GM18502 (cell line): ENCODE results near the gene RICTOR.
A peak's percentile ranks its signal among the peaks of the same experiment; 100 is the strongest.
"Not testable (repeated sequence)": the region's sequence is repeated elsewhere in the genome, so short reads cannot be mapped to it uniquely, and the experiment has no call there.

Source experiments
- ATAC-seq: cut with Tn5 transposase; IDR thresholded peaks from one replicate; pipeline ENCODE4 v1.9.1; 2021; ENCODE audit warnings: mild to moderate bottlenecking; ENCODE audit not compliant: unreplicated experiment, poor library complexity

RICTOR gene

DNA sequence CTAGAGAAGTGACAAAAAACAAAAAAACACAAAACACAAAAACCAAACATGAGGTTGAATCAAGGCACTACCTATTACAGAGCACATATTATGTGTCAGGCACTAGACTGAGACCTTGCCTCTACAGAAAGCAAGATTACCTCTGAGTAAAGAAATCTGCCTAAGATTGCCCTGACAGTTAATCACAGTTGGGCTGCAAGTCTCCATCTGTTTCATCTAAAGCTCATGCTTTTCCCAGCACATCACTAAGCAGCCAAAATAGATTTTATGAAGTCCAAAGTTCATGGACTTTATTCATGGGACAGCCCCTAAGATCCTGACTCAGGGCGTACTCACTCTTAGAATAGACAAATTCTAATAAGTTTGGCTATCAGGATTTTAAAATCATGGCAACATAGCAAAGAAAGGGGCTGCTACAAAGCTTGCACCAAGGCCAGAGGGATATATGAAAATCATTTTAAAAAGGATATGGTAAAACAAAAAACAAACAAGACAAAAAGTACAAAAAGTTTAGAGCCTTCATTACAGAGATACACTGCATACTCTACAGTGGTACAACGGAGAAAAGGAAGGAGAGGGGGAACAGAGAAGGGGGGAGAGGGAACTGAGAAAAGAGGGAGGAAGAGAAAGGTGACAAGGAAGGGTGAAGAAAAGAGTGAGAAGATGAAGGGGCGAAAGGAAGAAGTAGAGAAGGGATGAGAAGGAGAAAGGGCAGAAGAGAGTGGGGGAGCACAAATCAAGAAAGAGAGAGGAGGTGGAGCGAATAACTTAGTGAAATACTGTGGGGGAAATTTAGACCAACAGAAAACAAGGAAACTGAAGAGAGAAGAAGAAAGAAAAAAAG lies 58.2 kb downstream of the RICTOR start:
- no peak for ATAC-seq

DNA sequence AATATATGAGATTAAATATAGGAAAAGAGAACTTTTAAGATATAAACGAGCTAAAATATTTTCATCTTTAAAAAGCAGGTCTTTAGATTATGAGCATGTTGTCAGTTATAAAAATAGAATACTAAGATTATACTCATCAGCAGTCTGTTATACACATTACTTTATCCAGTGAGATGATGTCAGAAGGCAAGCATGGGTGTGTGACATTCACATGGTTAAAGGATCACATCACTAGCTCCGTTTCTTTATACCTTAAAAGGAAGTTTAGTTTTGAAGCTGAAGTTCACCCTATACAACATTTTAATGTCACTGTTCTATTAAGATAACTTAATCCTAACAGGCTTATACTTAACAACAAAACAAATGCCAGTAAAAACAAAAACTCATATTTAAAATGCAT lies 59.6 kb downstream of the RICTOR start:
- ATAC-seq = no peak

- ATAC-seq = no peak
Measured at GRCh38 chr5:39013938-39014337, 60.3 kb downstream of the RICTOR start.

DNA sequence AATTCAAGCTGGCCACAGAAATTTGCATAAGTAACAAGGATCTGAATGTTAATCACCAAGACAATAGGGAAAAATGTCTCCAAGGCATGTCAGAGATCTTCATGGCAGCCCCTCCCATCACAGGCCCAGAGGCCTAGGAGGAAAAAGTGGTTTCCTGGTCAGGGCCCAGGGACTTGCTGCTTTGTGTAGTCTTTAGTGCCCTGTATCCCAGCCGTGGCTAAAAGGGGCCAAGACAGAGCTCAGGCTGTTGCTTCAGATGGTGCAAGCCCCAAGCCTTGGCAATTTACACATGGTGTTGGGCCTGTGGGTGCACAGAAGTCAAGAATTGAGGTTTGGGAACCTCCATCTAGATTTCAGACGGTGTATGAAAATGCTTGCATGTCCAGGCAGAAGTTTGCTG lies 63.2 kb downstream of the RICTOR start:
- ATAC-seq = not testable (repeated sequence)

- no peak for ATAC-seq
Measured at GRCh38 chr5:39009981-39010380, 64.2 kb downstream of the RICTOR start.

- ATAC-seq = no peak
Measured at GRCh38 chr5:39009280-39009679, 64.9 kb downstream of the RICTOR start.

- ATAC-seq = no peak
Measured at GRCh38 chr5:39006650-39007049, 67.5 kb downstream of the RICTOR start.

DNA sequence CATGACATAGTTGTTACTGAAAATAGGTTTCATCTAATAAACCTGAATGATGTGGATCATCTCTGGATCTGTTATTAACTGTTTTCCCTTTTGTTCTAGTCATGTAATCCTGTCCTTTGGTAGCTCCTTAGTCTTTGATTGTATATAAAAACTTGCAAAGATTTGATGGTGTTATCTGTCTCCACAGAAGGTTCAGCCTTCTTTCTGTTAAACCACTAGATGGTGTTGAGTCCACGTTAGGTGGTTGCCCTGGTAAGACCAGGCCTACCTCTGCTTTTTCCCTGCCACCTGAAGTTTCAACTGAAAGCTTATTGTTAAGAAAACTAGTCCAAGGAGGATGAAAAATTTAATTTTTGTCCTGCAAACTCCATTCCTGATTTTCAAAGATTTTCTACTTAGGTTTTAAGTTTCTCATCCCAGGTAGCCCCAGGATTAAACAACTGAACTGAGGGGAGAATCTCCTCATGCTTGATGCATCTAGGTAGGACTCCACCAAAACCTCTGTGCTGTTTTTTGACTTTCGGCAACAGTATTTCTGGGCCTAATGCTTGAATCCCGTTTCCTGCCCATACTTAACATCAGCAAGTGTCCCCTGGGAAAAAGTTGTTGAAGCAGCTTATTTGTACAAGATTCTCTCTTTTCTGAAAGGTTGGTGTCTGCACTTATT lies 68.5 kb downstream of the RICTOR start:
- peak; percentile 55 for ATAC-seq

- ATAC-seq = no peak
Measured at GRCh38 chr5:39001683-39002082, 72.5 kb downstream of the RICTOR start.

GRCh38 chr5:38999037-38999436 lies 75.2 kb downstream of the RICTOR start:
- ATAC-seq = no peak

DNA sequence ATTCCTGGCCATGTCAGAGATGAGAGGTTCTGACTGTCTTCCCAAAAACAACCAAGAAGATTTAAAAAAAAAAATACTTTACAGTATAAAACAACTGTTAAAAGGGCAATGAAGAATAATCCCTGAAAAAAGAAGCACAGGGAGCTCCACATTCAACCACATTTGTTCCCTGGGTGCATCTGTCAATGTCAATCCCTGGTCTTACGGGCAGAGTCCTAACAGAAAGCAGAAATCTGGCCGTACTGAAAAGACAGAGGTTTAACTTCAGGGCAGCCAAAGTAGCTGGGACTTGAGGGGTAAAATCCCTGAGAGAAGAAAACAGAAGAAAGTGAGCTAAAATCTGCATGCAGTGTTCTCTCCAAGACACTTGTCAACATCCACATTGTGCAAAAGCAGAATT lies 76.6 kb downstream of the RICTOR start:
- ATAC-seq = no peak

- no peak for ATAC-seq
Measured at GRCh38 chr5:38996123-38996522, 78.1 kb downstream of the RICTOR start.

- ATAC-seq = no peak
Measured at GRCh38 chr5:38994324-38994927, 79.8 kb downstream of the RICTOR start.

GRCh38 chr5:38989974-38990719 lies 84.1 kb downstream of the RICTOR start:
- not testable (repeated sequence) for ATAC-seq

- ATAC-seq = no peak
Measured at GRCh38 chr5:38985909-38986452, 88.2 kb downstream of the RICTOR start.

GRCh38 chr5:38979535-38979934 lies 94.7 kb downstream of the RICTOR start:
- ATAC-seq = no peak

DNA sequence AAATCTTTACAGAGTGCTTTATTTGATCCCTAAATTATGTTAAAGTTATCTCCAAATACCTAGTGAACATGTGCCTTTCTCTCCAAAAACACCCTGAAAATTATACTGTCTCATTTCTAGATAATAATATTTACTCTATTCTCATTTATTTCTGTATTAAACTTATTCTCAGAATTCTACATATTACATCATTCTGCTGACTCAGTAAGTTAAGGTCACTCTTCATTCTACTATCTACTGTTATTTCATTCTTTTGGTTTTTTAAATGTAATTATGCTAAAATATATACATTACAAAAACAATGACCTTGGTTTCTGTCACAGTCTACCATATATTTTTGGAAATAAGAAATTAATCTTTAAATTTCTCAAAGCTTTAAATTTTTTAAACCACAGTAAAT lies 96.2 kb downstream of the RICTOR start:
- no peak for ATAC-seq

GRCh38 chr5:38968665-38969064 lies 105.5 kb downstream of the RICTOR start:
- no peak for ATAC-seq

GRCh38 chr5:38961691-38962090 lies 112.5 kb downstream of the RICTOR start:
- no peak for ATAC-seq

- ATAC-seq = no peak
Measured at GRCh38 chr5:38953426-38954012, 120.7 kb downstream of the RICTOR start.
